OCI-LY7 (cell line): ENCODE data around the gene PYGB. TPM values are rescaled to one million over a fixed set of nuclear protein-coding genes. Genes with fewer than 3 reads are reported as not detected.

Source experiments
- BruUV-seq: library from RNA; stranded (reverse); fragments of 400-500 nt; replicated peaks from 2 replicates; lab custom pipeline; 2021; lab: Mats Ljungman, UMichigan
- CTCF ChIA-PET: fragments of 300-600 bp; sonication (Branson Sonifier 250); formaldehyde crosslinking; loops from one replicate; lab custom pipeline; 2022; ENCODE audit warnings: antibody characterized with exemption; ENCODE audit not compliant: unreplicated experiment; lab: Charles Lee
- POLR2A ChIA-PET: fragments of 300-600 bp; sonication (Branson Sonifier 250); formaldehyde crosslinking; loops from one replicate; lab custom pipeline; 2022; ENCODE audit warnings: antibody characterized with exemption; lab: Charles Lee
- DNase-seq: peaks from one replicate; pipeline ENCODE4 v3.0.0-alpha.2; 2015; ENCODE audit warnings: low spot score
- H2AFZ ChIP-seq: fragments of 200-600 bp; sonication (generic), shearing (Covaris generic); 2 replicates; pipeline ENCODE4 v1.6.1; 2014; ENCODE audit warnings: mild to moderate bottlenecking, antibody characterized with exemption, low read length, moderate library complexity
- H3K27ac ChIP-seq: fragments of 200-600 bp; sonication (generic); 2 replicates; pipeline ENCODE4 v1.5.1; 2014; ENCODE audit warnings: mixed run types, low read depth, mild to moderate bottlenecking, moderate library complexity, low read length, inconsistent platforms; ENCODE audit not compliant: poor library complexity, severe bottlenecking
- H3K36me3 ChIP-seq: fragments of 200-600 bp; sonication (generic); 2 replicates; pipeline ENCODE4 v1.6.1; 2014; ENCODE audit warnings: mild to moderate bottlenecking, antibody characterized with exemption, low read length, moderate library complexity, mixed read lengths; ENCODE audit not compliant: insufficient read depth
- H3K4me1 ChIP-seq: fragments of 200-600 bp; sonication (generic); 2 replicates; pipeline ENCODE4 v1.5.1; 2014; ENCODE audit warnings: mild to moderate bottlenecking, low read length; ENCODE audit not compliant: insufficient read depth, poor library complexity, severe bottlenecking
- H3K4me2 ChIP-seq: fragments of 200-600 bp; sonication (generic); 2 replicates; pipeline ENCODE4 v1.6.1; 2014; ENCODE audit warnings: mild to moderate bottlenecking, low read length
- H3K4me3 ChIP-seq: fragments of 200-600 bp; sonication (generic); 2 replicates; pipeline ENCODE4 v1.5.1; 2014; ENCODE audit warnings: mild to moderate bottlenecking, low read depth, low read length; ENCODE audit not compliant: poor library complexity, severe bottlenecking
- H3K79me2 ChIP-seq: fragments of 200-600 bp; sonication (generic); 2 replicates; pipeline ENCODE4 v1.6.1; 2016; ENCODE audit warnings: low read depth, mild to moderate bottlenecking, low read length, moderate library complexity, mixed read lengths; ENCODE audit not compliant: insufficient read depth
- H3K9me2 ChIP-seq: fragments of 200-600 bp; sonication (generic); 2 replicates; pipeline ENCODE4 v1.6.1; 2016; ENCODE audit warnings: mild to moderate bottlenecking, low read length, mixed read lengths; ENCODE audit not compliant: insufficient read depth
- H3K9me3 ChIP-seq: fragments of 200-600 bp; sonication (generic); 2 replicates; pipeline ENCODE4 v1.6.1; 2014; ENCODE audit warnings: mild to moderate bottlenecking, mixed run types, low read length, mixed read lengths
- H4K20me1 ChIP-seq: fragments of 200-600 bp; sonication (generic); 2 replicates; pipeline ENCODE4 v1.6.1; 2014; ENCODE audit warnings: mild to moderate bottlenecking, antibody characterized with exemption, low read length, moderate library complexity, mixed read lengths; ENCODE audit not compliant: insufficient read depth
- CTCF ChIP-seq: fragments of 200-600 bp; sonication (generic); conservative IDR thresholded peaks from 2 replicates; pipeline ENCODE4 v1.5.1; 2014; ENCODE audit warnings: mild to moderate bottlenecking, antibody characterized with exemption, low read length, moderate library complexity, mixed read lengths
- EZH2phosphoT487 ChIP-seq: fragments of 200-600 bp; sonication (generic); IDR thresholded peaks from 2 replicates; pipeline ENCODE4 v1.6.1; 2018; ENCODE audit warnings: low read depth, borderline replicate concordance, mild to moderate bottlenecking, mixed run types, antibody characterized with exemption, low read length, moderate library complexity, mixed read lengths
- intact Hi-C: fragments of 100-400 bp; cut with micrococcal nuclease; formaldehyde crosslinking; loops from one replicate; pipeline ENCODE4 v1.10.0; 2022; ENCODE audit not compliant: unreplicated experiment
- total RNA-seq, 2 experiments: library from RNA; depleted of rRNA in 1 of 2; stranded (reverse); fragments of >200 nt in 1 of 2; shearing (Covaris generic) in 1 of 2; gene quantifications; 2 replicates each; pipeline ENCODE4 v1.2.3, GENCODE V29; 2014 to 2022

Gene PYGB
- total RNA-seq, 2 experiments from 2014 or later = 4.9 to 7.0 TPM

DNA sequence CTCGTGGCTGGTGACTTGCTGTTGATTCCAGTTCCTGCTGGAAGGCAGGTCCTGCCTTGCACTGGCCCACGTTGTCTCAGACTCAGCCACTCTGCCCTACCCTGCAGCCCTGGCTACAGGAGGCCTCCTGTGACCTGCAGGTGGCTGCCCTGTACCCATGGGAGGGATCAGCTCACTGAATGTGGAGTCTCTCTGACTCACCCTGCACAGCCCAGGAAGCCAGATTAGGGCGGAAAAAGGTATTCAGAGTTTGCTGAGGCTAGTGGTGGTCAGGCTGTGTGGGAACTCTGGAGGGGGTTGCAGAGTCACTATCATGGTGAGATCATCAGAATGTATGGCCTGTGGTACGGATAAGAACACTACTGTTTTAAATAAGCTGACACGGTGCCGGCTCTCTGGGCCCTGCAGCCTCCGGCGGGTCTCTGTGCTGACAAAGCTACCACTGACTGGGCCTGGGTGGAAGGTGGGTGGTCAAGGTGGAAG, 24.7 kb upstream of the PYGB start:
- H3K27ac ChIP-seq = no peak overlapping the region

DNA sequence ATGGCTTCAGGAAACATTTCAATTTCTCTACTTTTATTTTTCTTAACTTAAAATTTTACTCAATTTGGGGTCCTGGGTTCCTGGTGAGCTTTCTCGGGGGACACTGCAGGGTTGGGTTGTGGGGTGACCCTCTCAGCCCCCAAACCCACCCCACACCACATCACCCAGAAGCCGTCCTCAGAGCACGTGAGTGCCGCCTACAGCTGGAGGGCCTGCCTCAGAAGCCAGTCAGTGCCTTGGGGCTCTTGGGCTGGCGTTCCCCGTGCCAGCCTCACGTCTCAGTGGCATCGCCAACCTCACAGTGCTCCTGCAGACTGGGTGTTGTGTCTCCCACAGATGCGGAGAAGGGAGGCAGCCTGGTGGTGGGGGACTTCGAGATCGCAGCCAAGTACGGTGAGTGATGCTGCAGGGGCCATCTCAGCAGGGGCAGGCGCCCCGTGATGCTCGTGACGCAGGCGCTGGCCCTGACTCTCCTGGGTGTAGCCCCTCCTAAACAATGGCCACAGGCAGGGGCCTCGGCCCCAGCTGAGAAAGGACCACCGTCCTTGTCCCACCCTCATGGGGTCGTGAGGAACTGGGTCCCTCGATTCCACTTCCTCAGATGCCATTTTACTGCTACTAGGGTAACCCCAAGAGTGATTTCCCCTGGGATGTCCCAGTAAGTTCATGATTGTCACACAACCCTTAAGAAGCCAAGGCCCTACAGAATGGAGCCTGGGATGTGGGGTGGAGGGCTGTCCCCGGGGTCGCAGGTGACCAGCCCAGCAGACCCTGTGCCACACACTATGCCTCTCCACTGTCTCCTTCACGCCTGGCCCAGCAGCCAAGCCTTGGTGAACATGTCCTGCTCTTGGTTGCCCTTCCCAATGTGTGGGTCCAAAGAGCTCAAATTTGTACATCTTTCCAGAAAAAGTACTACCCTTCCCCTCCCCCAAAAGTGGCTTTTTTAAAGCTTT, 23.8 kb upstream of the PYGB start:
- no peak for DNase-seq
- no peaks in the 10 kb centered on the region for H3K4me1 ChIP-seq
- H3K9me3 ChIP-seq = no peaks in the 10 kb centered on the region
- POLR2A ChIA-PET = interaction anchor here (0.6 to 1.4 kb wide), 2 partner anchors 23 to 467 kb away, joined by 3 to 4 read pairs; no protein-coding TSS in a partner anchor
- H3K9me2 ChIP-seq = no peaks in the 10 kb centered on the region
- H3K79me2 ChIP-seq = no peaks in the 10 kb centered on the region
- no peak overlapping the region for H2AFZ ChIP-seq
- no peaks in the 10 kb centered on the region for H4K20me1 ChIP-seq
- CTCF ChIA-PET = no interaction called here
- BruUV-seq = no TSS peak
- no peak overlapping the region for H3K4me3 ChIP-seq
- H3K4me2 ChIP-seq = no peak overlapping the region
- no peaks in the 10 kb centered on the region for H3K36me3 ChIP-seq
- no peak overlapping the region for H3K27ac ChIP-seq
- intact Hi-C loops = no loop called here
- TF ChIP-seq EZH2phosphoT487 (no peak), CTCF (no peak)

More for the DNA sequence above, 24.7 kb upstream of the PYGB start:
- H3K36me3 ChIP-seq = no peaks in the 10 kb centered on the region
- H3K9me2 ChIP-seq = no peaks in the 10 kb centered on the region
- no peaks in the 10 kb centered on the region for H3K79me2 ChIP-seq
- no peak overlapping the region for H2AFZ ChIP-seq
- no TSS peak for BruUV-seq
- intact Hi-C loops = no loop called here
- no peaks in the 10 kb centered on the region for H3K9me3 ChIP-seq
- no peak overlapping the region for H3K4me3 ChIP-seq
- no peak overlapping the region for H3K4me2 ChIP-seq
- ChIA-PET POLR2A (interaction anchor here (0.6 to 1.4 kb wide), 2 partner anchors 23 to 466 kb away, joined by 3 to 4 read pairs; no protein-coding TSS in a partner anchor), CTCF (no interaction called here)
- no peak for TF ChIP-seq CTCF
- no peak for TF ChIP-seq EZH2phosphoT487
- DNase-seq = peak; percentile 13
- H4K20me1 ChIP-seq = no peaks in the 10 kb centered on the region
- H3K4me1 ChIP-seq = no peaks in the 10 kb centered on the region
